ENCODE measurements around the gene ZBTB21. TPM values are rescaled to one million over a fixed set of nuclear protein-coding genes. Genes with fewer than 3 reads are reported as not detected.

The ZBTB21 gene
- total and polyA plus RNA-seq, 2 of the 8 experiments (the other 6 are each of a cell fraction or from before 2014, with no cell fraction given), result 3.9 to 17.8 TPM

DNA sequence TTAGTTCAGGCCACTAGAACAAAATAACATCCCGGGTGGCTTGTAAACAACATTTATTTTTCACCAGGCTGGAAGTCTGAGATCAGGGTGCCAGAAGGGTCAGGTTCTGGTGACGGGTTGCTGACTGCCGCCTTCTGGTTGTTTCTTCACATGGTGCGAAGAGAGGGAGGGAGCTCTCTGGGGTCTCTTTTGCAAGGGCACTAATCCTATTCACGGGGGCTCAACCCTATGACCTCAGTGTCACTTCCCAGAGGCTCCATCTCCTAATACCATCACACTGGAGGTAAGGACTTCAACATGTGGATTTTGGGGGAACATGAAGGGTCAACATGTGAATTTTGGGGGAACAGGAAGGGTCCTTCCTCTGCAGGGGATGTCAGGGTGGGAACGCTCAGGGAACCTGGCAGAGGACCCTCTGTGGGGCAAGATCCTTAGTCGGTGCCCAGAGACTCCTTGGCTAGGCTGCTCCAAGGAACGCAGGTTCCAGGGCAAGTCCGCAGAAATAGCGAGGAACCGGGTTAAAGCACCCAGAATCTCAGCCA, 47.7 kb downstream of the ZBTB21 start:
- no peak overlapping the region for H3K56ac ChIP-seq (replicated peaks; ENCODE audit: insufficient read length, low read depth, low read length)
- peaks cover 1 to 6% (median 3%) of the 10 kb centered on the region in 4 experiments; a peak in 5 of 7 replicates for H3K4me1 ChIP-seq (replicated peaks in 1 of 4; ENCODE audit: control insufficient read depth in 3 of 4, insufficient read depth in 4 of 4, low read length in 3 of 4)
- H3K18ac ChIP-seq (ENCODE audit: extremely low read depth, low read length), result no peak overlapping the region
- H3K23ac ChIP-seq (ENCODE audit: insufficient read length), result no peak overlapping the region
- no peaks in the 10 kb centered on the region for H3K79me1 ChIP-seq (ENCODE audit: low read depth, low read length)
- TF ChIP-seq SRF (IDR thresholded peaks at IDR 0.05; ENCODE audit: low read depth, low read length), result no peak
- TF ChIP-seq CREB1 (IDR thresholded peaks at IDR 0.05), result no peak
- no peak for TF ChIP-seq TBP (IDR thresholded peaks at IDR 0.05; ENCODE audit: low read depth, low read length)
- H4K91ac ChIP-seq (replicated peaks; ENCODE audit: insufficient read length, low read length), result no peak overlapping the region
- 84% methylated on average over 11 of the region's 11 CpGs; no CpG with 5 or more reads in 1 of the 2 experiments for WGBS, 2 experiments (ENCODE audit: extremely low coverage in 1 of 2, insufficient coverage in 1 of 2, insufficient read length in 1 of 2, insufficient replicate concordance in 2 of 2, low coverage in 1 of 2, low lambda C conversion rate in 2 of 2, missing lambda C conversion rate in 1 of 2)
- no peaks in the 10 kb centered on the region for H3K79me2 ChIP-seq (ENCODE audit: control insufficient read depth in 1 of 2, insufficient read depth in 2 of 2, low read length in 2 of 2)
- no peak overlapping the region for H2BK15ac ChIP-seq (ENCODE audit: low read length)
- H3K4ac ChIP-seq (replicated peaks; ENCODE audit: insufficient read length, low read depth, low read length), result no peak overlapping the region
- no peak overlapping the region for H3K9ac ChIP-seq (replicated peaks in 1 of 4; ENCODE audit: extremely low read depth in 1 of 4, low read depth in 3 of 4, low read length in 3 of 4)
- no peaks in the 10 kb centered on the region for H3K36me3 ChIP-seq (ENCODE audit: control insufficient read depth in 2 of 4, insufficient read depth in 4 of 4, low read length in 3 of 4)
- H3K14ac ChIP-seq (ENCODE audit: insufficient read length), result no peak overlapping the region
- H4K20me1 ChIP-seq (replicated peaks in 1 of 2; ENCODE audit: control insufficient read depth in 1 of 2, insufficient read depth in 2 of 2, low read length in 2 of 2), result no peaks in the 10 kb centered on the region
- H2BK12ac ChIP-seq (ENCODE audit: low read depth, low read length), result no peak overlapping the region
- H4K5ac ChIP-seq (ENCODE audit: insufficient read length, low read depth, low read length), result no peak overlapping the region
- no peak overlapping the region for H4K8ac ChIP-seq (ENCODE audit: extremely low read depth, insufficient read depth, low read length)
- H2BK5ac ChIP-seq (ENCODE audit: low read depth, low read length), result no peak overlapping the region
- H2AK5ac ChIP-seq (ENCODE audit: low read depth, low read length), result no peak overlapping the region
- no peak overlapping the region for H3K4me3 ChIP-seq (ENCODE audit: extremely low read depth in 1 of 4, insufficient read depth in 2 of 4, low read depth in 3 of 4, low read length in 4 of 4)
- CTCF ChIA-PET (ENCODE audit: partially characterized antibody), result no interaction called here
- FAIRE-seq (no peak), DNase-seq (ENCODE audit: low read depth in 1 of 2, low spot score in 2 of 2) (peak in 1 of 2 experiments; percentile 33)
- H3K23me2 ChIP-seq (ENCODE audit: low read depth, low read length), result no peaks in the 10 kb centered on the region
- H2BK20ac ChIP-seq (ENCODE audit: low read length), result no peak overlapping the region
- no peak overlapping the region for H2AFZ ChIP-seq (ENCODE audit: low read length)
- H3K27me3 ChIP-seq (replicated peaks in 1 of 4; ENCODE audit: control insufficient read depth in 3 of 4, extremely low read depth in 1 of 4, insufficient read depth in 3 of 4, low read length in 3 of 4), result no peaks in the 10 kb centered on the region
- H3K27ac ChIP-seq (ENCODE audit: low read depth, low read length), result no peak overlapping the region
- no peak overlapping the region for H3K4me2 ChIP-seq (ENCODE audit: insufficient read depth in 1 of 2, low read depth in 2 of 2, low read length in 2 of 2)
- no peak overlapping the region for H2BK120ac ChIP-seq (replicated peaks; ENCODE audit: low read depth, low read length)
- POLR2A ChIA-PET (ENCODE audit: partially characterized antibody), result interaction anchor here (2.1 kb wide), 1 partner anchor 10 kb away, joined by 7 read pairs; no protein-coding TSS in a partner anchor
- no peaks in the 10 kb centered on the region for H3K9me3 ChIP-seq (ENCODE audit: insufficient read depth in 2 of 2, low read depth in 1 of 2, low read length in 1 of 2)
